MM.1S (cell line): Measurements from ENCODE around the gene SLC12A7.

Experiments
- DNase-seq: peaks from one replicate; pipeline ENCODE4 v3.0.0-alpha.2; 2015
- H2AFZ ChIP-seq: fragments of 300-600 bp; sonication (generic); 2 replicates; pipeline ENCODE4 v1.6.0; 2016; ENCODE audit warnings: antibody characterized with exemption, low read length
- H3F3A ChIP-seq: fragments of 300-600 bp; sonication (generic); 2 replicates; pipeline ENCODE4 v1.6.1; 2016; ENCODE audit warnings: mild to moderate bottlenecking, antibody characterized with exemption, low read length, moderate library complexity, mixed read lengths; ENCODE audit not compliant: insufficient read depth
- H3K27ac ChIP-seq: fragments of 300-600 bp; sonication (generic); 2 replicates; pipeline ENCODE4 v1.5.1; 2016; ENCODE audit warnings: mild to moderate bottlenecking, low read length
- H3K27me3 ChIP-seq: fragments of 300-600 bp; sonication (generic); replicated peaks from 2 replicates; pipeline ENCODE4 v1.6.0; 2016; ENCODE audit warnings: low read length; ENCODE audit not compliant: insufficient read depth
- H3K36me3 ChIP-seq: fragments of 300-600 bp; sonication (generic); replicated peaks from 2 replicates; pipeline ENCODE4 v1.6.1; 2016; ENCODE audit warnings: mild to moderate bottlenecking, low read length, mixed read lengths; ENCODE audit not compliant: insufficient read depth
- H3K4me1 ChIP-seq: fragments of 300-600 bp; sonication (generic); 2 replicates; pipeline ENCODE4 v1.6.1; 2016; ENCODE audit warnings: low read length, mixed read lengths
- H3K4me2 ChIP-seq: fragments of 300-600 bp; sonication (generic); 2 replicates; pipeline ENCODE4 v1.6.0; 2016; ENCODE audit warnings: low read depth, low read length
- H3K4me3 ChIP-seq: fragments of 300-600 bp; sonication (generic); 2 replicates; pipeline ENCODE4 v1.5.1; 2016; ENCODE audit warnings: low read length, mixed read lengths
- H3K79me2 ChIP-seq: fragments of 300-600 bp; sonication (generic); 2 replicates; pipeline ENCODE4 v1.6.1; 2016; ENCODE audit warnings: mixed run types, low read length, mixed read lengths
- H3K9ac ChIP-seq: fragments of 300-600 bp; sonication (generic); 2 replicates; pipeline ENCODE4 v1.6.1; 2016; ENCODE audit warnings: low read length, mixed read lengths
- H3K9me2 ChIP-seq: fragments of 300-600 bp; sonication (generic); replicated peaks from 2 replicates; pipeline ENCODE4 v1.6.1; 2016; ENCODE audit warnings: mild to moderate bottlenecking, low read length, mixed read lengths; ENCODE audit not compliant: insufficient read depth
- H3K9me3 ChIP-seq: fragments of 300-600 bp; sonication (generic); replicated peaks from 2 replicates; pipeline ENCODE4 v1.6.1; 2016; ENCODE audit warnings: mild to moderate bottlenecking, low read length, mixed read lengths; ENCODE audit not compliant: insufficient read depth
- H4K20me1 ChIP-seq: fragments of 300-600 bp; sonication (generic); 2 replicates; pipeline ENCODE4 v1.6.1; 2016; ENCODE audit warnings: mild to moderate bottlenecking, low read length, moderate library complexity, mixed read lengths; ENCODE audit not compliant: insufficient read depth
- EZH2 ChIP-seq: fragments of 300-600 bp; sonication (generic); optimal IDR thresholded peaks from 2 replicates; pipeline ENCODE3; 2017; ENCODE audit warnings: low read depth, mild to moderate bottlenecking, antibody characterized with exemption, low read length, mixed read lengths
- EZH2phosphoT487 ChIP-seq: fragments of 300-600 bp; sonication (generic); IDR thresholded peaks from 2 replicates; pipeline ENCODE4 v1.6.1; 2018; ENCODE audit warnings: antibody characterized with exemption, low read length
- TF ChIP-seq, protein P1 (sequence below): fragments of 300-600 bp; sonication (generic); IDR thresholded peaks from 2 replicates; pipeline ENCODE4 v1.5.1; 2016; ENCODE audit warnings: antibody characterized with exemption, low read length, mixed read lengths

Gene SLC12A7

GRCh38 chr5:1059884-1060263 lies 52.0 kb downstream of the SLC12A7 start:
- DNase-seq: no peak

GRCh38 chr5:1058988-1059883 lies 52.6 kb downstream of the SLC12A7 start:
- Histone ChIP-seq H3K4me3 (no peak overlapping the region), H3K9me2 (no peaks in the 10 kb centered on the region), H3K79me2 (no peaks in the 10 kb centered on the region), H3F3A (no peaks in the 10 kb centered on the region), H3K9me3 (no peaks in the 10 kb centered on the region), H3K4me1 (no peaks in the 10 kb centered on the region), H3K27me3 (no peaks in the 10 kb centered on the region), H3K27ac (no peak overlapping the region), H2AFZ (no peak overlapping the region), H4K20me1 (no peaks in the 10 kb centered on the region), H3K36me3 (no peaks in the 10 kb centered on the region), H3K9ac (no peak overlapping the region), H3K4me2 (no peak overlapping the region)
- TF ChIP-seq EZH2phosphoT487 (no peak), EZH2 (no peak)
- TF ChIP-seq, protein P1, sequence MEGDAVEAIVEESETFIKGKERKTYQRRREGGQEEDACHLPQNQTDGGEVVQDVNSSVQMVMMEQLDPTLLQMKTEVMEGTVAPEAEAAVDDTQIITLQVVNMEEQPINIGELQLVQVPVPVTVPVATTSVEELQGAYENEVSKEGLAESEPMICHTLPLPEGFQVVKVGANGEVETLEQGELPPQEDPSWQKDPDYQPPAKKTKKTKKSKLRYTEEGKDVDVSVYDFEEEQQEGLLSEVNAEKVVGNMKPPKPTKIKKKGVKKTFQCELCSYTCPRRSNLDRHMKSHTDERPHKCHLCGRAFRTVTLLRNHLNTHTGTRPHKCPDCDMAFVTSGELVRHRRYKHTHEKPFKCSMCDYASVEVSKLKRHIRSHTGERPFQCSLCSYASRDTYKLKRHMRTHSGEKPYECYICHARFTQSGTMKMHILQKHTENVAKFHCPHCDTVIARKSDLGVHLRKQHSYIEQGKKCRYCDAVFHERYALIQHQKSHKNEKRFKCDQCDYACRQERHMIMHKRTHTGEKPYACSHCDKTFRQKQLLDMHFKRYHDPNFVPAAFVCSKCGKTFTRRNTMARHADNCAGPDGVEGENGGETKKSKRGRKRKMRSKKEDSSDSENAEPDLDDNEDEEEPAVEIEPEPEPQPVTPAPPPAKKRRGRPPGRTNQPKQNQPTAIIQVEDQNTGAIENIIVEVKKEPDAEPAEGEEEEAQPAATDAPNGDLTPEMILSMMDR: no peak
- no peak for DNase-seq

More at GRCh38 chr5:1059884-1060263, 52.0 kb downstream of the SLC12A7 start:
- Histone ChIP-seq H3K27me3 (no peaks in the 10 kb centered on the region), H3K9me3 (no peaks in the 10 kb centered on the region), H3F3A (no peaks in the 10 kb centered on the region), H3K4me1 (no peaks in the 10 kb centered on the region), H2AFZ (no peak overlapping the region), H3K79me2 (no peaks in the 10 kb centered on the region), H3K36me3 (no peaks in the 10 kb centered on the region), H3K27ac (no peak overlapping the region), H3K4me2 (no peak overlapping the region), H3K9ac (no peak overlapping the region), H4K20me1 (no peaks in the 10 kb centered on the region), H3K4me3 (no peak overlapping the region), H3K9me2 (no peaks in the 10 kb centered on the region)
- TF ChIP-seq EZH2: no peak
- TF ChIP-seq EZH2phosphoT487: no peak
- TF ChIP-seq, protein P1: no peak

- Histone ChIP-seq H3K9me2 (no peaks in the 10 kb centered on the region), H3K4me1 (no peaks in the 10 kb centered on the region), H2AFZ (no peak overlapping the region), H4K20me1 (no peaks in the 10 kb centered on the region), H3K27me3 (no peaks in the 10 kb centered on the region), H3K36me3 (no peaks in the 10 kb centered on the region), H3K4me3 (no peak overlapping the region), H3F3A (no peaks in the 10 kb centered on the region), H3K4me2 (no peak overlapping the region), H3K27ac (no peak overlapping the region), H3K9me3 (no peaks in the 10 kb centered on the region), H3K9ac (no peak overlapping the region), H3K79me2 (no peaks in the 10 kb centered on the region)
- no peak for DNase-seq
- TF ChIP-seq EZH2: no peak
- TF ChIP-seq, protein P1: no peak
- no peak for TF ChIP-seq EZH2phosphoT487
Observed at GRCh38 chr5:1058083-1058945, 53.5 kb downstream of the SLC12A7 start.
